Heart left ventricle (tissue), 16 donors: ENCODE measurements around the gene SIL1. TPM values are rescaled to one million over a fixed set of nuclear protein-coding genes. Genes with fewer than 3 reads are reported as not detected.
A peak's percentile ranks its signal among the peaks of the same experiment; 100 is the strongest.

Experiments used
- ATAC-seq, 4 donors: fragments of 200-7000 bp; cut with Tn5 transposase; one replicate each; pipeline ENCODE4 v1.9.1; 2020 to 2022; ENCODE audit warnings: moderate library complexity in 4 of 4, mild to moderate bottlenecking in 3 of 4, moderate number of reproducible peaks in 1 of 4
- DNase-seq, 5 donors: peaks; one replicate each; pipeline ENCODE4 v3.0.0-alpha.2; 2020
- H3K27ac ChIP-seq, 12 donors: fragments of 200-600 bp; sonication (generic) in 4 of 12; one replicate each; pipeline versions ENCODE4 v1.5.0 to v1.8.0; 2016 to 2022; ENCODE audit warnings: mild to moderate bottlenecking in 2 of 12
- H3K27me3 ChIP-seq, 9 donors: fragments of 200-600 bp; sonication (generic) in 2 of 9; one replicate each; pipeline versions ENCODE4 v1.5.1 to v1.8.0; 2016 to 2022; ENCODE audit warnings: mild to moderate bottlenecking in 3 of 9
- H3K36me3 ChIP-seq, 9 donors: fragments of 200-600 bp; sonication (generic) in 2 of 9; one replicate each; pipeline versions ENCODE4 v1.5.0 to v1.8.0; 2018 to 2022; ENCODE audit warnings: mild to moderate bottlenecking in 2 of 9
- H3K4me1 ChIP-seq, 12 donors: fragments of 200-600 bp; sonication (generic) in 4 of 12; one replicate each; pipeline versions ENCODE4 v1.5.0 to v1.8.0; 2016 to 2022; ENCODE audit warnings: mild to moderate bottlenecking in 3 of 12
- H3K4me3 ChIP-seq, 12 donors: fragments of 200-600 bp; sonication (generic) in 4 of 12; one replicate each; pipeline versions ENCODE4 v1.5.0 to v1.8.0; 2017 to 2022; ENCODE audit warnings: mild to moderate bottlenecking in 9 of 12, moderate library complexity in 4 of 12
- H3K9me3 ChIP-seq, 12 donors: fragments of 200-600 bp; sonication (generic) in 4 of 12; one replicate each; pipeline versions ENCODE4 v1.5.0 to v1.8.0; 2016 to 2022; ENCODE audit warnings: mild to moderate bottlenecking in 1 of 12
- POLR2A ChIP-seq, 2 donors: fragments of 450-650 bp; IDR thresholded peaks; one replicate each; pipeline ENCODE4 v1.6.1; 2017; ENCODE audit warnings: antibody characterized with exemption in 2 of 2, mild to moderate bottlenecking in 2 of 2, moderate library complexity in 2 of 2
- WGBS, 4 donors: extraction: QIAGEN DNeasy Blood & Tissue Kit in 2 of 4; methylation state at CpG; one replicate each; pipeline versions ENCODE4 v1.1.5 to v1.1.7; 2013 to 2018; 5-methylcytosine and 5-hydroxymethylcytosine counted together
- intact Hi-C, 10 donors: fragments of 100-400 bp; cut with DNase I; formaldehyde crosslinking; loops; one replicate each; pipeline versions ENCODE4 v1.11.1 to v1.14.2; 2022
- polyA plus RNA-seq, 2 donors: library from polyadenylated mRNA; stranded (reverse); fragments of 200-250 nt; gene quantifications; one replicate each; pipeline ENCODE4 v1.2.3, GENCODE V29; 2013
- total RNA-seq, 9 donors: library from RNA; depleted of rRNA in 2 of 9; stranded (reverse); fragments of >200 nt in 2 of 9; fragmentation: NEBNext Ultra II Directional in 3 of 9; extraction: Animal tissue kit (Norgen Biotek cat#: 25700) in 3 of 9; gene quantifications; one replicate each; pipeline versions ENCODE4 v1.1.0 to v1.2.4, GENCODE V29; 2016 to 2023
- TF ChIP-seq, protein P1 (sequence below), 12 donors: fragments of 200-600 bp; sonication (generic) in 4 of 12; IDR thresholded peaks; one replicate each; pipeline versions ENCODE4 v1.5.0 to v1.8.0; 2018 to 2022; ENCODE audit warnings: antibody characterized with exemption in 12 of 12, mild to moderate bottlenecking in 5 of 12
- donor health status: ischemic (EF 13 %, LVEDD 7.1; RV severe dilation, severe dysfunction).
- donor health status: healthy with polysubstance abuse.
- donor health status: DM: no; HTN: yes; CAD: no.
- donor health status: DM: no; HTN: no; CAD: no.
- donor health status: ischemic (EF 25% LVEDD 6.9; RV normal size, moderate dysfunction).
- donor health status: ischemic (EF 25% LVEDD 5.7; RV mildly dilated, moderate dysfunction).
- donor health status: healthy.
- donor health status: DM: yes; HTN: yes; CAD: no.
- donor health status: ischemic (EF 35%, LVEDD 5.7; RV mildly dilated, moderate dysfunction).
- donor health status: nonischemic (EF 11% LVEDD 7.7; RV severe dilation, severe dysfunction).
- donor health status: DM: yes; HTN: yes; CAD: no.
- donor health status: PGD.
- donor health status: ischemic (EF 29% LVEDD 5.4; RV normal size, mild dysfunction).
- donor health status: nonischemic (EF 23%, LVEDD 6.1; RV moderate dilation, normal function).

SIL1 gene
- total and polyA plus RNA-seq, 11 donors: 33.8 to 341 (median 40.2) TPM

DNA sequence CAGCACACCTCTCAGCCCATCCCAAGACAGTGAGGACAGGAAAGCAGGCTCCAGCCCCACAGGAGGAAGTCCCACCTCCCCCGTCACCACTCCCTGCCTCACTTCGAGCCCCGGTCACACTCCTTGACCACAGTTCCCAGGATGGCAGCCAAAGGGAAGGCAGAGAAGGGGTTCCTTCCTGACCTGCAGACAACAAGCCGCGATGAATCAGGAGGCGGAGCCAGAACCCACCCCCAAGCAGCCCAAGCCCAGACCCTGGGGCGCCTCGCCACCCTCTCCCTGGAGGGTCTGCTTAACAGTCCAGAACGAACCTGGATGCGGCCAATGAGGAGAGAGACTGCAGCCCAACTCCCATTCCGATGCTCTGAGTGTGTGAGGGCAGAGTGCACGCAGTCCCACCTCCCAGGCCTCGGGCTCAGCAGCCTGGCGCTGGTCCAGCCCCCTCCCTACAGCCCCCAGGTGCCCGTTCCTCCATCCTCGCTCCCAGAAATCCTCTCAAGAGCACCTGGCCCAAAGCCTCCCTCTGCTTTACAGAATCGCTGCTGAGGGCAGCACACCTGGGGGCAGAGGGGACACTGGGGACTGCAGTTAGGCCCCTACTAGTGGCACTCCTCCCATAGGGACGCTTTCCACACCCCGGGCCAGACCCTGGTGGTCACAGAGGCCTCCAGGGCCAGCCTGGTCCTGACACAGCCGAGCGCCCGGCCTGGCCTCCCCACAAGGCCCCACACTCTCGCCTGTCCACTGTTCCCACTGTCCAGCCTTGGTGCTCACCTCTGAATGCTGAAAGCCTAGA, 253.4 kb downstream of the SIL1 start:
- H3K4me1 ChIP-seq: peaks cover 0 to 32% (median 17%) of the 10 kb centered on the region in 12 donors
- TF ChIP-seq POLR2A (IDR thresholded peaks at IDR 0.05): no peak
- TF ChIP-seq, protein P1, sequence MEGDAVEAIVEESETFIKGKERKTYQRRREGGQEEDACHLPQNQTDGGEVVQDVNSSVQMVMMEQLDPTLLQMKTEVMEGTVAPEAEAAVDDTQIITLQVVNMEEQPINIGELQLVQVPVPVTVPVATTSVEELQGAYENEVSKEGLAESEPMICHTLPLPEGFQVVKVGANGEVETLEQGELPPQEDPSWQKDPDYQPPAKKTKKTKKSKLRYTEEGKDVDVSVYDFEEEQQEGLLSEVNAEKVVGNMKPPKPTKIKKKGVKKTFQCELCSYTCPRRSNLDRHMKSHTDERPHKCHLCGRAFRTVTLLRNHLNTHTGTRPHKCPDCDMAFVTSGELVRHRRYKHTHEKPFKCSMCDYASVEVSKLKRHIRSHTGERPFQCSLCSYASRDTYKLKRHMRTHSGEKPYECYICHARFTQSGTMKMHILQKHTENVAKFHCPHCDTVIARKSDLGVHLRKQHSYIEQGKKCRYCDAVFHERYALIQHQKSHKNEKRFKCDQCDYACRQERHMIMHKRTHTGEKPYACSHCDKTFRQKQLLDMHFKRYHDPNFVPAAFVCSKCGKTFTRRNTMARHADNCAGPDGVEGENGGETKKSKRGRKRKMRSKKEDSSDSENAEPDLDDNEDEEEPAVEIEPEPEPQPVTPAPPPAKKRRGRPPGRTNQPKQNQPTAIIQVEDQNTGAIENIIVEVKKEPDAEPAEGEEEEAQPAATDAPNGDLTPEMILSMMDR (IDR thresholded peaks at IDR 0.05): no peak
- peaks cover 0 to 22% (median 12%) of the 10 kb centered on the region in 9 donors for H3K36me3 ChIP-seq
- WGBS, 4 donors: 83 to 87% (median 85%) methylated on average over 17 to 23 of the region's 23 CpGs
- H3K9me3 ChIP-seq: no peaks in the 10 kb centered on the region
- H3K4me3 ChIP-seq: no peak overlapping the region
- no peak overlapping the region for H3K27ac ChIP-seq
- no peak for ATAC-seq
- intact Hi-C loops: no loop called here
- H3K27me3 ChIP-seq: no peaks in the 10 kb centered on the region
- peak in 1 of 5 donors; percentile 33 for DNase-seq

DNA sequence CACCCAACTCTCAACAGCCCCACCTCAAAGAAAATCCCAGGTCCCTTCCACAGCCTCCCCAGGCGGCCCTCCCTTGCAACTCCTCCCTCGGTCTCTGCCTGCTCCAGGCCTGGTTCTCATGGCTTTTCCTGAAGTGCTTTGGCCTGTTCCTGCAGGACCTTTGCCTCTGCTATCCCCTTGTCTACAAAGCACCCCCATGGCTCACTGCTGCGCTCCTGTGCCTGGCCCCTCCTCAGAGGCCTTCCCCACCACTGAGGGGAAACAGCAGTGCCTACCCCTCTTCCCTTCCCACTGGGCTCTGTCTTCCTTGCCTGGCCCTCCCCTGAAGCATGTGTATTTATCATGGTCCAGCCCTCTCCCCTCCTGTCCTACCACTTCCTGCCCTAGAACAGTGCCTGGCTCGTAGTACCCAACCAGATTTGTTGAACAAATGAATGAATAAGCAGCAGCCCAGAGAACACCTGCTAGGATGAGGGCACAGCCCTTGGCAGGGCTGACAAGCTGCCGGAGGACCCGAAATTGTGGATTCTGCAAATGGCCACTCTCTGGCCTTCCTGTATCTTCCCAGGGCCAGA, 254.5 kb downstream of the SIL1 start:
- TF ChIP-seq, protein P1 (IDR thresholded peaks at IDR 0.05): no peak
- no peak for TF ChIP-seq POLR2A (IDR thresholded peaks at IDR 0.05)
- no peaks in the 10 kb centered on the region for H3K27me3 ChIP-seq

DNA sequence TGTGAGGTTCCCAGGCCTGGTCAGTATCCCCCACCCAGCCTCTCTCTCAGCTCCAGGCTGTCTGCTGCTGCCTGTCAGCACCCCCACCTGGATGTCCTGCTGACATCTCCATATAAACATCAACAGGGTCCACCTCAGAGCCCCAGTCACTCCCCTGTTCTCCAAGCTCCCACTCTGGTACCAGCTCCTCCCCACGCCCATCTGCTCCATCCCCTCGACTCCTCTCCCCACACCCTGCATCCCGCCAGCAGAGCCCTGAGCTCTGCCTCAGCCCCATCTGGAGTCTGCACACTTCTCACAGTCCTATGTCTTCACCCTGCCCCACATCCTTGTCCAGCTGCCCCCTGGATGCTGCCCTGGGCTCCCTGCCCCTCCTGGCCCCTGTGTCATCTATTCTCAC, 255.3 kb downstream of the SIL1 start:
- WGBS, 4 donors: 84 to 89% (median 86%) methylated on average over 3 of the region's 3 CpGs
- H3K9me3 ChIP-seq: no peaks in the 10 kb centered on the region
- no peaks in the 10 kb centered on the region for H3K27me3 ChIP-seq
- no peak for DNase-seq
- intact Hi-C loops: no loop called here
- ATAC-seq: no peak
- peaks cover 0 to 22% (median 12%) of the 10 kb centered on the region in 9 donors for H3K36me3 ChIP-seq
- H3K27ac ChIP-seq: no peak overlapping the region
- peaks cover 0 to 17% (median 2%) of the 10 kb centered on the region in 12 donors for H3K4me1 ChIP-seq
- H3K4me3 ChIP-seq: no peak overlapping the region
- TF ChIP-seq, protein P1 (IDR thresholded peaks at IDR 0.05): no peak
- TF ChIP-seq POLR2A (IDR thresholded peaks at IDR 0.05): no peak

More for the DNA sequence above, 254.5 kb downstream of the SIL1 start:
- intact Hi-C loops: no loop called here
- WGBS, 4 donors: 90 to 93% (median 91%) methylated on average over 6 of the region's 6 CpGs
- no peak overlapping the region for H3K4me3 ChIP-seq
- H3K36me3 ChIP-seq: peaks cover 0 to 22% (median 12%) of the 10 kb centered on the region in 9 donors
- H3K9me3 ChIP-seq: no peaks in the 10 kb centered on the region
- DNase-seq: no peak
- H3K27ac ChIP-seq: no peak overlapping the region
- peaks cover 0 to 22% (median 9%) of the 10 kb centered on the region in 12 donors for H3K4me1 ChIP-seq
- no peak for ATAC-seq

DNA sequence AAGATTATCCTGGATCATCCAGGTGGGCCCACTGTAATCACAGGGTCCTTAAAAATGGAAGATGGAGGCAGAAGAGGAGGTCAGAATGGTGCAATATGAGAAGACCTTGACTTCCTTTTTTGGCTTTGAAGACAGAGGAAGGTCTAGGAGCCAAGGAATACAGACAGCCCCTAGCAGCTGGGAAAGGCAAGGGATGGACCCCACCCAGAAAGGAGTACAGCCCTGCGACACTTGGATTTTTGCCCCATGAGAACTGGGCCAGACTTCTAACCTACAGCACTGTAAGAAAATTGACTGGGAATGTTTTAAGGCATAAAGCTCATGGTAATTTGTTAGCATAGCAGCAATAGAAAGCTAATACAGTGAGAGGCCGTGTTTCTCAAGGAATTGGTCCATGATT, 256.1 kb downstream of the SIL1 start:
- intact Hi-C loops: no loop called here
- H3K27me3 ChIP-seq: no peaks in the 10 kb centered on the region
- TF ChIP-seq, protein P1 (IDR thresholded peaks at IDR 0.05): no peak
- TF ChIP-seq POLR2A (IDR thresholded peaks at IDR 0.05): no peak
- no peak overlapping the region for H3K4me3 ChIP-seq
- peaks cover 0 to 17% (median 9%) of the 10 kb centered on the region in 9 donors for H3K36me3 ChIP-seq
- no peaks in the 10 kb centered on the region for H3K9me3 ChIP-seq
- ATAC-seq: no peak
- WGBS, 4 donors: 71 to 81% (median 76%) methylated on average over 2 of the region's 2 CpGs
- peaks cover 0 to 17% (median 4%) of the 10 kb centered on the region in 12 donors for H3K4me1 ChIP-seq
- no peak overlapping the region for H3K27ac ChIP-seq
- DNase-seq: no peak
